PC-9 (cell line): ENCODE data around the gene KCTD21.

Experiments used
- EZH2 ChIP-seq: fragments of 200-600 bp; sonication (generic); IDR thresholded peaks from 2 replicates; pipeline ENCODE4 v1.8.0; 2017; ENCODE audit warnings: antibody characterized with exemption, low read depth
- TF ChIP-seq, protein P1 (sequence below): fragments of 200-600 bp; sonication (generic); conservative IDR thresholded peaks from 2 replicates; pipeline ENCODE4 v1.6.1; 2017; ENCODE audit warnings: mixed run types, antibody characterized with exemption, mild to moderate bottlenecking, moderate library complexity

DNA sequence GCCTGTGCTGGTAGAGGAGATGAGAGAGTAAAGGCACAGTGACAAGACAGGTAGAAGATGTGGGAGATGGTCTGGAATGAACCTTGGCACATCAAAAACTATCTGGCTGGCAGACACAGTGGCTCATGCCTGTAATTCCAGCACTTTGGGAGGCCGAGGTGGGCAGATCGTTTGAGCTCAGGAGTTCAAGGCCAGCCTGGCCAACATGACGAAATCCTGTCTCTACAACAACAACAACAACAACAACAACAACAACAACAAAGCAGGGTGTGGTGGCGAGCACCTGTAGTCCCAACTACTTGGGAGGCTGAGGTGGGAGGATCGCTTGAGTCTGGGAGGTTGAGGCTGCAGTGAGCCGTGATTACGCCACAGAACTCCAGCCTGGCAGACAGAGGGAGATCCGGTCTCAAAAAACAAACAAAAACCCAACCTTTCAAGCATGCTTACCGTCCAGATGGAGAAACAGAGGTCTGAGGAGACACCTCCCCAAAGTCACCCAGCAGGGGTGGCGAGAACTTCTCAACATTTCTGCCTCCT, 11.8 kb downstream of the KCTD21 start:
- TF ChIP-seq, protein P1, sequence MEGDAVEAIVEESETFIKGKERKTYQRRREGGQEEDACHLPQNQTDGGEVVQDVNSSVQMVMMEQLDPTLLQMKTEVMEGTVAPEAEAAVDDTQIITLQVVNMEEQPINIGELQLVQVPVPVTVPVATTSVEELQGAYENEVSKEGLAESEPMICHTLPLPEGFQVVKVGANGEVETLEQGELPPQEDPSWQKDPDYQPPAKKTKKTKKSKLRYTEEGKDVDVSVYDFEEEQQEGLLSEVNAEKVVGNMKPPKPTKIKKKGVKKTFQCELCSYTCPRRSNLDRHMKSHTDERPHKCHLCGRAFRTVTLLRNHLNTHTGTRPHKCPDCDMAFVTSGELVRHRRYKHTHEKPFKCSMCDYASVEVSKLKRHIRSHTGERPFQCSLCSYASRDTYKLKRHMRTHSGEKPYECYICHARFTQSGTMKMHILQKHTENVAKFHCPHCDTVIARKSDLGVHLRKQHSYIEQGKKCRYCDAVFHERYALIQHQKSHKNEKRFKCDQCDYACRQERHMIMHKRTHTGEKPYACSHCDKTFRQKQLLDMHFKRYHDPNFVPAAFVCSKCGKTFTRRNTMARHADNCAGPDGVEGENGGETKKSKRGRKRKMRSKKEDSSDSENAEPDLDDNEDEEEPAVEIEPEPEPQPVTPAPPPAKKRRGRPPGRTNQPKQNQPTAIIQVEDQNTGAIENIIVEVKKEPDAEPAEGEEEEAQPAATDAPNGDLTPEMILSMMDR: no peak
- TF ChIP-seq EZH2: no peak
